ENCODE results near the gene LGALS12.
"Not testable (repeated sequence)": the region's sequence is repeated elsewhere in the genome, so short reads cannot be mapped to it uniquely, and the experiment has no call there.

Gene LGALS12

DNA sequence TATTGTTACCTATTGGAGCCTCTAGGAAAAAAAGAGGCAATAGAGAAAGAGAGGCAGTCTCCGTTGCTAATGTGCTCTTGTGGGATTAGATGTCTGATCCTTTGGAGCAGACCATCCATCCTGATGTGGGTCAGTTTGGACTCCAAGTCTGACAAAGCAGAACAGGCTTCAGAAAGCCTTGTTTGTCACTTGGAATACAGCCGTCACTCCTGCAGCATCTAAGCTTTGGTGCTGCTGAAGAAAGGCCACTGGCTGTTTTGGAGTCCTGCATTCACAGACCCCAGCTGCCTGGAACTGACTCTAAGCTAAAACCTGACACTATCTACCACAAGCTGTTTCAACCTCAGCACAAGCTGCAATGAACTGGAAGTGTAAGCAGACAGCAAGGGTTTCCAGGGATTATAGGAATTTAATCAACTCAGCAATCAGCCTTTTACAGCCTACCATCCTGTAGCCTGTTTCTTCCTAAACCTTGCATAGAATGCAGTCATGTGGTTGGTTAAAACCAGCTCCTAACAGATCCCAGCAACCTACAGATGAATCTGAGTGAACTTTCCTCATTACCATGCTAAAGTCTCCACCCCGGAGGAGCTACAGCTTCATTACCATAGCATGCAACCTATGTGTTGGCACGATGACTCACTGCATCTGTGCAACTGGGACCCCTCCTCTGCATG lies 27.1 kb downstream of the LGALS12 start:
- DNase-seq (ENCODE audit: low spot score), result no peak

DNA sequence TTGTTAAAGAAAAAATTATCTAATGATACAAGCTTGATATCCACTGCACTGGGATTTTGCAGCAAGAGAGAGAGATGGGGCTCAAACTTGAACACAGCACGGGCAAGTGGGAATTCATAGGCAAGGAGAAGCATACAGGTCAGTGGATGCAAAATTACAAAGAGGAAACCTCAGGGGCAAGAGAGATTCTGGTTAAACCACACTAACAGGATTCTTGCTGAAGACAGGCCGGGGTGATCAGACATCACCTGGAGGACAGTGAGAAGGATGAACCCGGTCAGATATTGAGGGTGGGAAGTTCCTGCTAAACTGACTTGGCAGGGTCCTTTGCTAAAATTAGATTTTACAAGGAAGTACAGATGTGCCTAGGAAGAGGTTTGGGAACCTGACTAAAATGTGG lies 28.2 kb downstream of the LGALS12 start:
- DNase-seq (ENCODE audit: low spot score), result no peak

DNA sequence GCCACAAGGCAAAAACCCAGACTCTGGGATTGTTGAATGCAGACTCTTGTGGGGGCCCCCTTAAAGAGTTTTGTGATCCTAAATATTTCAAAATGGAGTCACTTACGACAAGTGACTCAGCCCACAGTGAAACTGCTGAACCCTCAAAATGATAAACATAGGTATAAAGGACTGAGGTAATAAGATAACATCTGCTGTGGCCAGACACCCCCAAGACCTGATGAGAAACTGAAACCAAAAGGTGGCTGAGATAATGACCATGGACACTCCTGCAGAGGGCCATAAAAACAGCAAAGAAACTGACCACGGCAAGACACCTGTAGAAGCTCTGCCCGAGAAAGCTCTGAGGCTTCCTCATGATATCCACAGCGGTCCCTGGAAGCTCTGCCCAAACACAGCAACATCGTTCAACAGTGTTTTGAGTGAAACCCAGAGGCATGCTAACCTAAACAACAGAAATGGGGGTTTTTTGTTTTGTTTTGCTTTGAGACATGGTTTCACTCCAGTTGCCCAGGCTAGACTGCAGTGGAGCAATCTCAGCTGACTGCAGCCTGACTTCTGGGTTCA lies 29.1 kb downstream of the LGALS12 start:
- no peak for DNase-seq (ENCODE audit: low spot score)

DNA sequence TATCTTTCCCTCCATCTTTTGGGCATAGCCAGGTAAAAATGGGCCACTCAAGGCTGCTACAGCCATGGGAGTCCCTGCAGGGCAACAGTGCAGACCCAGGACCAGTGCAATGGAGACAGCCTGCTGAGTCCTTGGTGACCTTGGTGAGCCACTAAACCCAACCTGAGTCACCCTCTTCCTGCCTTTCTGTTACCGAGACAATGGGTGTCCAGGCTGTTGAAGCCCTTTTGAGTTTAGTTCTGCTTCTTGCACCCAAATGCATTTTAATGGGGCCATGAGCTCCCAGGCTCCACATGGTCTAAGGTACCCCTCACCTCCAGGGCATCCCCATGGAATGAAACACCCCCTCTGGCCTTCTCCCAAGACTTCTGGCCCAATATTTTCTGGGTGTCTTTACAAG lies 29.9 kb downstream of the LGALS12 start:
- no peak for DNase-seq (ENCODE audit: low spot score)

DNA sequence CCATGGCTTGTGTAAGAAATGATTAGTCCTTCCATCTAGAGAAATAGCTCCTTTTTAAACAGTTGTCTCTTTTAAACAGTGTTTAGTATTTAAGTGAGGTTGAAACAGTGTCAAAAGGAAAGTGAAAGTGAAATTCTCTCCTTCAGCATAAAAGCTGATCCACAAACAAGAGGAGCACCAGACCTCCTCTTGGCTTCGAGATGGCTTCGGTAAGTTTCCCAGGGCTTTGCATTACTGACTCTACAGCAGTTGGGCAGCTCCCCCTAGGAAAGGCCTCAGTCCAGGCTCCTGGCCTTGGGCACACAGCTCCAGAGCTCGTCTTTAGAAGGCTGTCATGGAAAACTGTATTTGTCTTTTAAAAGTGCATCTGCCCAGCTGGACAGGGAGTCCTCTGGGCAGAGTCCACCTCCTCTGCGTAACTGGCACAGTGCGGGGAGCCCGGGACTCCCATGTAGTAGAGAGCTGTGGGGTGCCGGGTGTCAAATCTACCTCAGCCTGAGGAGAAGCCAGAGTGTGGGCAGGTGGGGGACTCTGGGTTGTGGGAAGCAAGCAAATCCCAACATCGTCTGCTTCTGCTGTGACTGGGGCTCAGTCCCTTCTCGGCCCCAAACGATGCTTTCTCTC lies 30.9 kb downstream of the LGALS12 start, which contains the start of gene PLAAT4:
TSS of gene PLAAT4 (plus strand) at position 140 of the 624 bp plus-strand sequence. CDS start at position 201, 61 bp downstream.
- peak; percentile 74 for DNase-seq (ENCODE audit: low spot score)

DNA sequence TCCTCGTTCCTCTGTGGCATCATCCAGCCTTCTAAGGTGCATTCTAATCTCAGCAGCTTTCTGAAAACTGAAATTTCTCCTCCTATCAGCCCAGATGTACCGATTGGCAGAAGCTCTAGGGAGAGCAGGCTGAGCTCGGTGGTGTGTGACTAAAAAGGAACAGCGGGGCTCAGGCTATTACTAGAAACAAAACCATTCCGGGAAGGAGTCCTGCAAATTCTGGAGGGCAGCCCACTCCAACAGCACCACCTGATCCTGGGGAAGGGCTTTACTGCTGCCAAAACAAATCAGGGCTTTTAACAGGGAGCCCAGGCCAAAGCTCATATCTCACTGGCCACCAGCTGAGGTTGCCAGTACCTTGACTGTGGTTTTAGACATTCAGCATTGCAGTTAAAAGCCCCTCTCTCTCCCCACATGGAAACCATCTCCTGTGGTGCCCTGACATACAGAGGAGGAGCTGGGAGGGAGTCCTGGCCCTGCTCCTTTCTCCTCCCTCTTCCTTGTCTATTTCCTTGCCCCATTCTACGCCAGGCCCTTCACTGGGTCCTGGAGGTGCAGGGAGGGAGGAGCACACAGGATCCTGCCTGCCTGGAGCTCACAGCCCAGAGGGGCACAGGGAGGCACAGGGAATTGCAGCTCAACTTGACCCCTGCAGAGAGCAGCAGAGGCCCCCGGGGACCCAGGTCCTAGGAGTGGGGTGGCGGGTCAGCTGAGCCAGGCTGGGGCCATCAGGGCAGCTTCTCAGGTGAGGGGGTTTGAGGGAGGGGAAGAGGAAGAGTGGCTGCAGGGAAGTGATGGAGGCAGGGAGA lies 31.6 kb downstream of the LGALS12 start:
- peak; percentile 64 for DNase-seq (ENCODE audit: low spot score)

DNA sequence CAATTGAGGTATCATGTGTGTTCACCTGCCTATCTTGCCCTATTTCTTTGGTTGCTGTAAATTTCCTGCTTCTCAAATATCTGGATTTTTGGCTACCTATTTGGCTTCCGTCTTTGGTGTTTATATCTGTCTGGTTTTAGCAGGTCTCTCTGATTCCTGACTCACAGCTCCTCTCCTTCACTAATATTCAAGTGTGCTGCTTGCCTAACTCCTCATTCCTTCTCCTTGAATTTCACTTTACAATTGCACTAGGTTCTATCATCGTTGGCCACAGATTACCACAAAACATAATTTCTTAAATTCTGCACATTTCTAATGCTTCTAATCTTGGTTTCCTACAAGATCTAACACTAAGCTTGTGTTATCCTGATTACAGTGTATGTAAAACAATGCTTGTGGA lies 36.6 kb downstream of the LGALS12 start:
- DNase-seq (ENCODE audit: low spot score), result not testable (repeated sequence)

DNA sequence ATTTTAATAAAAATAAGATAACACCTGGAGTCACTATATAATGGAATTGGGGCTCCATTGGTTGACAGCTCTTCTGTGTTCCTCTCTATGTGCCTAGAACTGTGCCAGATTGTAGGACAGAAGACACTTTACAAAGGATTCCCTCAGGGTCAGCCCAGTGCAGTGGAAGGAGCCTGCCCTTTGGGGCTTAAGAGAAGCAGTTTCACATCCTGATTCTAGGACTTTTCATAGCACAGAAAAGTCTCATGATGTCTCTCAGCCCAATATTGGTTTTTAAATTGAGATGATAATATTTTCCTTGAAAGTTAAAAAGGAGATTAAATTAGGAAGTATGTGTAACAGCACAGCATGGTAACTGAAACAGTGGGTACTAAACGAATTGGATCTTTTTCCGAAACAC lies 37.8 kb downstream of the LGALS12 start:
- DNase-seq (ENCODE audit: low spot score), result no peak

DNA sequence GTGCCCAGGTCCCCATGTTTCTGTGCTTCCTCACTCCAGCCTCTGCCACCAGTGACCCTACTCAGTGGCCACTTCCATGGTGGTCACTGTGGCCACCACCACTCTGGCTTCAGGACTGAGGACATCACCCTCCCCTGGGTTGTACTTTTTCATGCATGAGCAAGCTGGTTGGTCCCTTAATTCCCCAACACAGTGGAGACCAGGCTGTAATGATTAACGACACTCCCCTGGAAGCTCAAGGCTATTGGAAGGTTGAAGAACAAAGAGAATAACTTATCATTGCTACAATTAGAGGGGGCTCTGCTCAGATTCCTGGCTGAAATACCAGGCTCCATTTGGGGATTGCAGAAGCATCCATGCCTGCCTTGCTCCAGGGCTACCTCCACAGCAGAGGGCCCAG lies 41.2 kb downstream of the LGALS12 start:
- no peak for DNase-seq (ENCODE audit: low spot score)

DNA sequence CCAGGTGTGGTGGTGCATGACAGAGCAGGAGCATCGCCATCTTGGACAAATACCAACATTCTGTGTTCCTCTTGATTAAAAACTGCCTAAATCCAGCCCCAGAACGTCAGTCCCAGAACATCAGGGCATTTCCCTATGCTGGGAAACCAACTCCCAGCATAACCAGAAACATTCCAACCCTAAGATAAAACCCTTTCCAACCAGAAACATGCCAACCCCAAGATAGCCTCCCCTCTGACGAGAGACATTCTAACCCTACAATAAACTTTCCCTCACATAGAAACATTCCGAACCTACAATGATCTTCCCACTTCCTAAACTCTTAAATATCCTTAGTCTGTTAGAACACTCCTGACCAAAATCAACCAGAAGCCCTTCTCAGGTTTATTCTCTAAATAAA lies 42.3 kb downstream of the LGALS12 start:
- no peak for DNase-seq (ENCODE audit: low spot score)

DNA sequence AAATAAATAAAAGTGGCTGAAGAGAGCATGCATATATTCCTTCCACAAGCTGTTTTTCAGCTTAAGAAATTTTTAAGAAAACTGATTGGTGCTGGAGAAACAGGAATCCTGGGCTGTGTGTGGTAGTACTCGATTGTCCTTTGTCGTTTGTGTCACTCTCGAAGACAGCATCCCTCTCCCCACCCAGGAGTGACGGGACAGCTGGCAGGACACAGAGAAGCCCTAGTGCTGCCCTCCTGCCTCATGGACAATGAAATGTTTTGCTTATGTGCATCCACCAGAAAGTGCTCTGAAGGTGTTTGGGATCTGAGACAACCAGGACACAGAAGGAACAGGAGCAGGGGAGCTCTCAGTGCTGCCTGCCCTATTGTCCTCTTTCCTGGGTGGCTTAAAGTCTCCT lies 43.5 kb downstream of the LGALS12 start:
- no peak for DNase-seq (ENCODE audit: low spot score)

DNA sequence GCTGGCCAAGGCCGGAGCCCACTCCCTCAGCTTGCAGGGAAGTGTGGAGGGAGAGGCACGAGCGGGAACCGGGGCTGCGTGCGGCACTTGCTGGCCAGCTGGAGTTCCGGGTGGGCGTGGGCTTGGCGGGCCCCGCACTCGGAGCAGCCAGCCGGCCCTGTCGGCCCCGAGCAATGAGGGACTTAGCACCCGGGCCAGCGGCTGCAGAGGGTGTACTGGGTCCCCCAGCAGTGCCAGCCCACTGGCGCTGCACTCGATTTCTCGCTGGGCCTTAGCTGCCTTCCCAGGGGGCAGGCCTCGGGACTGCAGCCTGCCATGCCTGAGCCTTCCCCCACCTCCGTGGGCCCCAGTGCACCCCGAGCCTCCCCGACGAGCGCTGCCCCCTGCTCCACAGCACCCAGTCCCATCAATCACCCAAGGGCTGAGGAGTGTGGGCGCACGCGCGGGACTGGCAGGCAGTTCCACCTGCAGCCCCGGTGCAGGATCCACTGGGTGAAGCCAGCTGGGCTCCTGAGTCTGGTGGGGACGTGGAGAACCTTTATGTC lies 44.3 kb downstream of the LGALS12 start:
- DNase-seq (ENCODE audit: low spot score), result not testable (repeated sequence)

DNA sequence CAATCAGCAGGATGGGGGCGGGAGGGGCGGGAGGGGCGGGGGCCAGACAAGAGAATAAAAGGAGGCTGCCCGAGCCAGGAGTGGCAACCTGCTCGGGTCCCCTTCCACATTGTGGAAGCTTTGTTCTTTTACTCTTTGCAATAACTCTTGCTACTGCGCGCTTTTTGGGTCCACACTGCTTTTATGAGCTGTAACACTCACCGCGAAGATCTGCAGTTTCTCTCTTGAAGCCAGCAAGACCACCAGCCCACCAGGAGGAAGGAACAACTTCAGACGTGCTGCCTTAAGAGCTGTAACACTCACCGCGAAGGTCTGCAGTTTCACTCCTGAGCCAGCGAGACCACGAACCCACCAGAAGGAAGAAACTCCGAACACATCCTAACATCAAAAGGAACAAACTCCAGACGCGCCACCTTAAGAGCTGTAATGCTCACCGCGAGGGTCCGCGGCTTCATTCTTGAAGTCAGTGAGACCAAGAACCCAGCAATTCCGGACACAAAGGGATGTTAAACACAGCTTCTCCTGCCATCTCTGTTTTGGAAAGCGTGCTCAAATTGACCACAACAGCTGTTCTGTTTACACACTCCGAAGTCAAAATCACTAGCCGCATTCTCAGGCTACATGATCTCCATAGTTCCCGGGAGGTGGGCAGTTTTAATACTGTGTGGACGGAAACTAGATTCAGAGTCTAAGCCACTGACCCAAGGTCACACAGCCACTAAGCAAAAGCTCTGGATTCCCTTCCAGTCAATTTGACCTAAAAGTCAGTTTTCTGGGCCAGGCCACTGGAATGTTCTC lies 45.4 kb downstream of the LGALS12 start:
- DNase-seq (ENCODE audit: low spot score), result no peak

DNA sequence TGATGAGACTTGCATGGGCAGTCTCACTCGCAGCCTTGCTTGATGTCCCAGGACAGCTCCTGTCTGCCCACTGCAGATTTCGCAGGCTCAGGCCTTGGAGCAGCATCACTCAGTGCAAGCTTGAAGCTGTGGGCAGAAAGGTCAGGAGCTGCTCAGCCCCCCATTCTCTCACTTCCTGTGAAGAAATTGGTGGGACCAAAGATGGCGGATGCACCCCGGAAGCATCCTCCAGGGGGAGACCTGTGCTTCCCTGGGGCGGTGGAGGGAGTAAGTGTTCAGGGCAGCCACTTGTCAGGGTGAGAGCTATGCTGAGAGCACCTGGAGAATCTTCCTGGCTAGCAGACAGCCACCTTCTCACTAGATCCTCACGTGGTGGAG lies 46.0 kb downstream of the LGALS12 start:
- DNase-seq (ENCODE audit: low spot score), result no peak

DNA sequence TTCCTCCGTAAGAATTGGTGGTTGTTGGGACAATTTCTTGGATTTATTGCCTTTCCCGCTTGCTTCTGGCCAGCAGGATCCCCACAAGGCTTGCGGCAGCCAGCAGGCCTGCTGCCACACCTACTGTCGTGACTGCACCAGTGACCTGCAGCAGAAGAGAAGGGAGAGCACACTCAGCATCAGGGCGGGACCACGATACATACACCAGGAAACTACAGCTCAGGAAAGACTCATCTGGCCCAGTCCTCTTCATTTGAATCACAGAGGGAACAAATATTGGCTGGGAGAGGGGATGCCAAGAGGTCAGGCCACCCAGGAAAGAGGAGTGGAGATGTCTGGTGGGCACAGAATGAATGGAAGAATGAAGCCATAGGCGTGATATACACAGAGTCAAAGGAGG lies 47.0 kb downstream of the LGALS12 start:
- DNase-seq (ENCODE audit: low spot score), result no peak

DNA sequence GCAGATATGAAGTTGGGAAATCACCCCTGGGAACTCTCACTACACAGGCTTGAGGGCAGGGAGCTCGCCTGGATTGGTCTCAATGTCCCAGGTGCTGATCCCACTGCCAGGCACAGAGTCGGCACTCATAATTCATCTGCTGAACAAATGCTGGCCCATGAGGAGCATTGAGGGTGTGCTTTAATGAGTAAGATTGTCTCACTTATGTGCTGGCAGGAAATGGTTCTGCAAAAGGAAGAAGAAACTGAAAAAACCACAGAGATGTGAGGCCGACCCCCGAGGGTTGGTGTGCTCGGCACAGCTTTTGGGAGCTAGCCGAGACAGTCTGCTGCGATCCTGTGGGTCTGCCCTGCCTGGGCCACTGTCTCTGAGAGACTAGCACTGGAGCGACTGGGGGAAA lies 47.9 kb downstream of the LGALS12 start:
- DNase-seq (ENCODE audit: low spot score), result no peak

DNA sequence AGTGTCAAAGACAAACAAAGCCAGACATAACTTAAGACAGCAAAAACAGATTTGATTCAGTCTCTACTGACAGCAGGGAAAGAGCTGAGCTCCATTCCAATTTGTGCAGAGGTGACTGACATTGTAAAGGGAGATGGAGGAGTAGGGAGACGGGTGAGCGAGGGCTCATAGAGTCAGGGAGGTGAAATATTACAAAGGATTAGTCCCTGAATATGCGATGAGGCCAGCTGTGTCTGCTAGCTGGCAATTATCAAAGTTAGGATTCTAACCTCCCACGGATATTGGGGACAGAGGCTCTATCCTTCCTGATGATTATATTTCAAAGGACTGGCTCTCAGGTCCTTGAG lies 49.0 kb downstream of the LGALS12 start:
- no peak for DNase-seq (ENCODE audit: low spot score)

DNA sequence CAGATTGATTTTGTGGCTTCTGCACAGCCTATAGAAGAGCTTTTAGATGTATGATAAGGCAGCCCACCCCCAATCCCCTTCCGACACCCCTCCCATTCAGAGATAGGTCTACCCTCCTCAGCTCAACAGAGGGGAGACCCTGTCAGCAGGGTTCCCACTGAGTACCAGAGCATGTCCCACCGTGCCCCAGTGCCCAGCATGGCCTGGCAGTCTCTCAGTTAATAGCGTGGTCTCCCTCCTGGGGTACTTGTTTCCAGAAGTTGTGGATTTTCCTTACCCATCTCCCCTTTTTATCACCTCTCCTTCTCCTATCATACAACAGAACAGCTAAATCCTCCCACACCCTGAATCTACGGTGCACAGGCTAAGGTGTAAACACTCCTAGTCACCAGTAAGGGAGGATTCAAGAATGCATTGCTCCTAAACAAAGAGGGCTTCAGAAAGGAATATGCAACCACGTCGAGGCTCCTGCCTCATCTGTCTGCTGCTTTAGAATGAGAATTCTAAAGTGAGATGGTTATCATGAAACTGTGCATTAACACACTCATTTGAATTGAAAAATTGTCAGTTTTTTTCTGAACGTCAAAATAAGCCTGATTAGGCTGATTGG lies 50.6 kb downstream of the LGALS12 start:
- no peak for DNase-seq (ENCODE audit: low spot score)

DNA sequence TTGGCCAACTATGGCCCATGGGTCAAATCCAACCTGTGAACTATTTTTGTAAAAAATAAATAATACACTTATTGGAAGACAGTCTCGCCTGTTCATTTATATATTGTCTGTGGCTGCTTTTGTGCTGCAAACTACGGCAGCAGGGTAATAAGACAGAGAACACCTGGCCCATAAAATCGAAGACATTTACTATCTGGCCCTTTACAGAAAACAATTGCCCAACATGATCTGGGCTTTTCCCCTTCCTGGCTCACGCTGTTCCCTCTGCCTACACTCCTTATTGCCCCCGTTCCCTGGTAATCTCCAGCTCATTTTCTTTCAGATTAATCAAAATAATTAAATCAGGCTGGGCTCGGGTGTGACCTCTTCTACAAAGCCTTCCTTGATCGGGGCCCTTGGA lies 51.7 kb downstream of the LGALS12 start:
- no peak for DNase-seq (ENCODE audit: low spot score)

DNA sequence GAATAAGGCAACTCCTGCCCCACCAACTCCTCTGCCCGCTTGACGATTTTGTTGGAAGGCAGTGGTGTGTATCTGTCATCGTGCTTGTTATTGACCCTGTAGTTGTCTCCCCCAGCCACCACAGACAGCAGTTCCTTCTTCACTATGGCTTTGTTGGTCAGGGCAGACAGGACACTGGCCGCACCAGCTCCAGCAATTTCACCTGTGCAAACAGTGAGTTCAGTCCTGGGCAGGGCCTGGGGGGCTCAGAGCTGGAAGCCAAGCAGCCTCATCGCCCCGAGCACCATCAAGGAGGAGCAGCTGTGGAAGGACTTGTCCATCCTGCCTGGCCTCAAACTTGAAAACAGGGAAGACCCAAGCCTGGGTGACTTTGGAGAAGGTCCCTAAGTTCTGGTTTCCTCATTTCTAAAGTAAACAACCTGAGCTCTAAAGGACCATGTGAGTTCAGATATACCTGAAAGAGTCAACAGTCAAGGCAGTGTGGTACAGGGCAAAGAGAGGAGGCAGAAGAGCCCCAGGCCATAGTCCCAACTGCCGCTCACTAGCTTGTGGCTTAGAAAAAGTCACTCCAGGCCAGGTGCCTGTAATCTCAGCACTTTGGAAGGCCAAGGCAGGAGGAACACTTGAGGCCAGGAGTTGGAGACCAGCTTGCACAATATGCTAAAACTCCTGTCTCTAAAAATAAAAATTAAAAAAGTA lies 52.7 kb downstream of the LGALS12 start:
- no peak for DNase-seq (ENCODE audit: low spot score)
